HG03175 (cell line): Measurements from ENCODE around the gene COX6A1.
"Not testable (repeated sequence)": the region's sequence is repeated elsewhere in the genome, so short reads cannot be mapped to it uniquely, and the experiment has no call there.

Experiments used
- ATAC-seq: cut with Tn5 transposase; IDR thresholded peaks from one replicate; pipeline ENCODE4 v1.9.1; 2021; ENCODE audit warnings: mild to moderate bottlenecking, moderate library complexity; ENCODE audit not compliant: unreplicated experiment

Gene COX6A1

DNA sequence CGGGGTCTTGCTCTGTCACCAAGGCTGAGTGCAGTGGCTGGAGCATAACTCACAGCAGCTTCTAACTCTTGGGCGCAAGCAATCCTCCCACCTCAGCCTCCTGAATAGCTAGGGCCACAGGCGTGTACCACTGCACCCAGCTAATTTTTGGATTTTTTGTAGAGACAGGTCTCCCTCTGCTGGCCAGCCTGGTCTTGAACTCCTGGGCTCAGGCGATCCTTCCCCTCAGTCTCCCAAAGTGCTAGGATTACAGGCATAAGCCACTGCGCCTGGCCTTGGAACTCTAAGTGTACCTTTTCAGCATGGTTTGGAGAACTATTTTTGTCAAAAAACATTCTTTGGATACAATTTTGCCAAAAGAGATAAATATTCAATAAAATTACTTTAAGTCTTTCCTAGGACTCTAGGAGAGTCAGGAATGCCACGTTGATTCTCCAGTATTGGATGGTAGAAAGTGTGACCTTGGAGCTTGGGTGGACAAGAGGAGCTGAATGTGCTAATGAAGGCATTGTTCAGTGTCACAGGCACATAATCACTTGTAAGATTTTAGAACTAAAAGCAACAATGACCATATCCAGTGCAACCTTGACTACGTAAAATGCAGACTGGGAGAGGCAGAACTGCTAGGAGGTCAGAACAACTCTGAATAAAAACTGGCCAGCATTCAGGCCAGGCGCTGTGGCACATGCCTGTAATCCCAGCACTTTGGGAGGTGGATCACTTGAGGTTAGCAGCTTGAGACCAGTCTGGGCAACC is 28.8 kb downstream of the COX6A1 start:
- no peak for ATAC-seq

DNA sequence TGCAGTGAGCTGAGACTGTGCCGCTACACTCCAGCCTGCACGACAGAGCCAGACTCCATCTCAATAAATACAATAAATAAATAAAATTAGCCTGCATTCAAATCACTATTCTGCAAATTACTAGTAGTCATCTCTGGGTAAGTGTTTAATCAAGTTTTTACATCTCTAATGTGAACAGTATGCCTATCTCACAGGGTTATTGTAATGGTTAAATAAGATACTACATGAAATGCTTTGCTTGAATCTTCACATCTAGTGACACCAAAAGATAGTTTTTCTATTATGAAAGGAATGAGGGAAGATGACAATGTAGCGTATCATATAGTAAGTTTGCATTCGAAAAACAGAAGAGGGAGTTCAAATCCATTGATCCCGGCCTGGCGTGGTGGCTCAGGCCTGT is 29.5 kb downstream of the COX6A1 start:
- ATAC-seq: no peak

DNA sequence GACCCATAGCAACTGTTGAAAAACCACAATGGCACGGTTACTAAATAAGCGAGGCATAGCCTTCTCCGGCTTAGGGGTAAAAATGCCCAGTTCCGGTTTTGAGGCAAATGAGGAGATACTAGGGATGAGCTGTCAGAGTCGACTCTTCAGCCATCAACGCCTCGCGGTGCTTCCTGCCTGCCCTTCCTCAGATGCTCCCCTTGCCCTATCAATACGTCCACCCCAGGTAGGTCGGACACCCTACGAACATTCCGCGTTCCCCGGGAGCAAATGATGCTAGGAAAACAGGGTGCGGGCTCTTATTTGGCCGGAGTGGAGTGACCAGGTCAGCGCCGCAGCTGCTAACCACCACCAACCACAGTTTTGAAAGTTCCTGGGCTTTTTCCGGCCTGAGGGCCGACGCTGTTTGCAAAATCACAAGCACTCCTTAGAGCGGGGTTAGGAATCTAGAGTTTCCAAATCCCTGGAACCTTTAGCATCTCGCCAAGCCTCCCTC is 30.5 kb downstream of the COX6A1 start:
- no peak for ATAC-seq

DNA sequence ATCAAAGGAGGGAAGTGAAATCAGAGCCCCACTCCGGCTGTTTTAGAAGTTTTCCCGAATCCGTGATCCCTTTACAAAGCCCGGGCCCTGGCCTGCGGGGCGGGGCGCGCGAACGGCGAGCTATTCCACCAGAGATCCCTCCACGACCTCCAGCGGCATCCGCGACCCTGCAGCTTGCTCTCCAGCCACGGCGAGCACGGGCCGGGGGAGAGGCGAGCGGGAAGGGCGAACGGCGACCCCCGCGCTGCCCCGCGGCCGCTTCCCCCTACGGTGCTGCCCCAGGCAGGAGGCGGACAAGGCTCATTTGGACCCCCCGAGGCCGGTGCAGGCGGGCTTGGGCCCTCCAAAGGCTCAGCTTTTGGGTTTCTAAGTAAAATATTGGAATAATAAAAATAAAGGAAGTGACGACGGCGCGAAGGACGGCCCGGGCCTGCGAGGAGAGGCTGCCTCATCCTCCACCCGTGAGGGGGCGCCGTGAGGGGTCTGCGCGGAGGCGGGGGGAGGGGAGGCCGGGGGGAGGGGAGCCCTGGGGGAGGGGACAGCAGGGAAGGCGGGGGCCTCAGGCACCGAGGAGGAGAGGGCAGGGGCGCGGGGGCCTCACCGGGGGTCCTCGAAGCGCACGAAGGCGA is 31.0 kb downstream of the COX6A1 start:
- peak; percentile 16 for ATAC-seq

DNA sequence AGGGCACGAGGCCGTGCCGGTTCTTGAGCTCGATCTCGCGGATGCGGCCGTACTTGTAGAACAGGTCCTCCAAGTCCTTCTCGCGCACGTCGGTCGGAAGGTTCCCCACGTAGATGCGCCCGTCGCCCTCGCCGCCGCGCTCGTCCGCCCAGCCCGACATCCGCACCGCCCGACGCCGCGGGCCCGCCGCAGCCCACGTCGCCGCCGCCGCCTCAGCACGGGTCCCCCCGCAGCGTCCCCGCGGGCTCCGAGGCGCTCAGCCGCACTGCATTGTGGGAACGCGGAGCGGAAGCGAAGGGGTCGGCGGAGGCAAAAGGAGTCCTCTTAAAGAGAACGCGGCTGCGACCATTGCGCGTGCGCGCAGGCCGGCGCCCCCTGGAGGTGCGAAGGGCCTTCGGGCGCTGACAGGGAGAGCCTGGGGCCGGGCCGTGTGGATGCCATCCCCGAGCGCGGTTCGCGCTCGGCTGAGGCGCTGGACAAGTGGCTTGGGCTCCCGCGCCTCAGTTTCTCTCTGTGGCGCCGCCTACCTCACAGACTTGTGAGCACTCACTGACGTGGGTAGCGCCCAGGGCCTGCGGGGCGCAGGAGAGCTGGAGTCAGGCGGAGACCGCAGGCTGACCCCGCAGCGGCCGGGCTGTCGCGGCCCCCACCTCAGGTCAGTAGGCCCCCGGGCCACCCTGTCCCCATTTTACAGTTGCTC is 31.7 kb downstream of the COX6A1 start, which contains the start of gene SRSF9:
Gene SRSF9 (minus strand): TSS at position 299 of the 700 bp plus-strand sequence. CDS start 139 bp downstream, at position 160.
- peak; percentile 87 for ATAC-seq

DNA sequence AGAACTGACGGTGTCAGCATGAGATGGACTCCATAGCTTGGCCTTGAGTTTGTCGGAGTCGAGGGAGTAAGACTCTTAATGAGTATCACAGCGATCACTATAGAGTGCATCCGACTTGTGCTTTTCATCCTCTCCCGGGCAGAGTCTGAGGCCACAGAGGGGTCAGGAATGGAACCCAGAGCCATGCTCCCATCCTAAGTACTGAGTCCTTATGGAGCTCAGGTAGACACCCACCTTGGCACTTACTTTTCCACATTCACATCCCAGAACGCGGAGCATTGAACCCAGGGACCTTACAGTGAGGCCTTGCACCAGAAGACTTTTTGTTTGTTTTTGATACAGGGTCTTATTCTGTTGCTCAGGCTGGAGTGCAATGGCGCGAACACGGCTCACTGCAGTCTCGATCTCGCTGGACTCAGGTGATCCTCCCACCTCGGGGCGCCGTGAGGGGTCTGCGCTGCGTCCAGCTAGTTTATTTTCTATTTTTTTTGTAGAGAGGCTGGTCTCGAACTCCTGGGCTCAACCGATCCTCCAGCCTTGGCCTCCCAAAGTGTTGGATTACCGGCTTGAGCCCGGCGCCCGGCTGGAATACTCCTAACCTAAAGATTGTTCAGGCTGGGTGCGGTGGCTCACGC is 32.4 kb downstream of the COX6A1 start:
- peak; percentile 21 for ATAC-seq

DNA sequence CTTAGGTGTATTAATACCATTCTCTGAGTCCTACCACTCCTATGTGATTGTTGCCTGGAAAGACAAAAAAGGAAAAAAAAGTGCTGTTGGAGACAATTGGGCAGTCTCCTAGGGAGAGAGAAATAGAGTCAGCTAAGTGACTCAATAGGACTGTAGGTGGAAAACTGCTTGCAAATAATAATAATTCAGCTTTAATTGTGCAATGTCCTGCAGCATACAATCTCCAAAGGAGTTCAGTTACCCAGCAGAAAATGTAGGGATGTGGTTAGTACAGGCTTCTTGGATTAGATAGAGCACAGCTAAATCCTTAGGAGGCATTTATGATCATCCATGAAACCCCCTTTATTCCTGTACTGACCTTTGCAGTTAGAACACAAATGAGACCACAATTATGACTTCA is 34.6 kb downstream of the COX6A1 start:
- no peak for ATAC-seq

DNA sequence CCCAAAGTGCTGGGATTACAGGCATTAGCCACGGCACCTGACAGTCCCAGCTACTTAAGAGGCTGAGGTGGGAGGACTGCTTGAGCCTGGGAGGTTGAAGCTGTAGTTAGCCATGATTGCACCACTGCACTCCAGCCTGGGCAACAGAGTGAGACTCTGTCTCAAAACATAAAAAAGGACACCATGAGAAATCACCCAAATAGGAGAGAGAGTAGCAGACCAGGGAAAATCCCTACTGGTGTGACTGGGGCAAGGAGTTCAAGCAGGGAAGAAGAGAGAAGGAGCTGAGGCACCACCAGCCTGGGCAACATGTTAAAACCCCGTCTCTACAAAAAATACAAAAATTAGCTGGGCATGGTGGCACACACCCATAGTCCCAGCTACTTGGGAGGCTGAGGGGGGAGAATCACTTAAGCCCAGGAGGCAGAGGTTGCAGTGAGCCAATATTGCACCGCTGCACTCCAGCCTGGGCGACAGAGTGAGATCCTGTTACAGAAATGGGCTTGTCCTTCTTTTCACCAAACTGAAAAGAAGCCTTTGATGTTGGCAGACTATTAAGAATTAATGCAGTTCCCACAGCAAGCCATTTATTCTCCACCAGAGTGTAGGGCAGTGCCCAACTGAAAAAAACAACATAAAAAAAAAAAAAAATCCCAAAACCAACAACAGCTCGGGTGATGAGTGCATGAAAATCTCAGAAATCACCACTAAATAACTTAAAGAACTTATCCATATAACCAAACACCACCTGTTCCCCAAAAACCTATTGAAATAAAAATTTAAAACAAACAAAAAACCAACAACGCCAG is 36.1 kb downstream of the COX6A1 start:
- ATAC-seq: no peak

DNA sequence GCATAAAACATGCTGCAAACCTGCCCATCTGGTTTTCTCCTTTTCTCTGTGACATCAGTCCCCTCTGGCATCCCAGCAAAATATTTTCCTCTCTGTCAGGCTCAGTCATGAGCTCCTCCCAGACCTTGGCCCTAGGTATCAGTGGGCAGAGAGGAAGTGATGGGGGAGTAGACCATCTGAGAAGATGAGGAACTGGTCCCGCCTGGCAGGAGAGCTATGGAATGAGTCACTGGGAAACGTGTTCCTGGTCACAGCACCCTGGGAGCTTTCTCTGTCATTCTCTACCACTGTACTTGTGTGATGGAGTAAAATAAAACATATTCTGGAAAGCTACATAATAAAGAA is 36.7 kb downstream of the COX6A1 start:
- no peak for ATAC-seq

DNA sequence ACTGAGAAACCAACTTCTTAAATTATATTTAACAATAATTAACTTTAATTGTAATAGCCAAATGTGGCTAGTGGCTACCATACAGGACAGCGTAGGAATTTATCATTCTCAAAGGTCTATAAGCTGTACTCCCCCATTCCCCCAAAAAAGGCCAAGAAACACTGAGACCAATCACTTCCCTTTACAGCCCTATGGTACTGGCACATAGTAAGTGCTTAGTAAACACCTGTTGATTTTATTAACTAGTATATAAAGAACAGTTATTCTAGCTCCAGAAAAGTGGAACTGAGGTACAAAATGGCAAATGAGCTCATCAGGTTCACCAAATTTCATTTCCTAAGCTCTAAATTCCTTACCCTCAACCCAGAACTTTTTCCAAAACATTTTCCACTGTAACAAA is 37.7 kb downstream of the COX6A1 start:
- ATAC-seq: no peak

DNA sequence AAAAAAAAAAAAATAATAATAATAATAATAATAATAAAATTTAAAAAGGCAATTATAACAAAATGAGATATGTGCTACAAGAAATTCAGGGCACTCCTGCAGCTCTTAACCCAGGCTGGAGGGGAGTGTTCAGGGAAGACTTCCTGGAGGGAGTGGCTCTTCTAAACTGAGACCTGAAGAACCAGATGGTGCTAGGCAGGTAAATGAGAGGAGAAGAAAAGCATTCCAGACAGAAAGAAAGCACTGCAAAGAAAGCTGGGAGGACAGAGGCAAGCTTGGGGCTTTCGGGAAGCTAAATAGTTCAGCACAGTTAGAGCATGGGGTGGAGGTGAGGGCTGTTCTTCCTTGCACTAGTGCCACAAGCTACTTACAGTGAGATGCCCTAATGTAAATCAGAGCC is 41.5 kb downstream of the COX6A1 start:
- no peak for ATAC-seq

DNA sequence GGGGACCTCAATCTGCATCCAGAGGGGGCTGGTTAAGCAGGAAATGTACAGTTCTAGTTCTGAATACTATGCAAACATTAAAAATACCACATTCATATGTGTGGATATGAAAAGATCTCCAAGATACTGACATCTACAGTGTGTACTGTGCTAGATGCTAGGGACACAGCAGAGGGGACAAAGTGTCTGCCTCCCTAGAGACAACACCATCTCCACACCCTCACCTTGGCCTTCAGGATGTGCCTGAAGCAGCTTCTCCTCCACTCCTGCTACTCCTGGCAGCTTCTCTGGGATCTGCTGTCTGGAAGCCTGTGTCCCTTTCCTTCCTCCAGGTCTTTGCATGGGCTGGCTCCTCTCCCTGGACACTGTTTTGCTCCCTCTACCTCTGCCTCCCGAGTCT is 42.3 kb downstream of the COX6A1 start:
- ATAC-seq: no peak

DNA sequence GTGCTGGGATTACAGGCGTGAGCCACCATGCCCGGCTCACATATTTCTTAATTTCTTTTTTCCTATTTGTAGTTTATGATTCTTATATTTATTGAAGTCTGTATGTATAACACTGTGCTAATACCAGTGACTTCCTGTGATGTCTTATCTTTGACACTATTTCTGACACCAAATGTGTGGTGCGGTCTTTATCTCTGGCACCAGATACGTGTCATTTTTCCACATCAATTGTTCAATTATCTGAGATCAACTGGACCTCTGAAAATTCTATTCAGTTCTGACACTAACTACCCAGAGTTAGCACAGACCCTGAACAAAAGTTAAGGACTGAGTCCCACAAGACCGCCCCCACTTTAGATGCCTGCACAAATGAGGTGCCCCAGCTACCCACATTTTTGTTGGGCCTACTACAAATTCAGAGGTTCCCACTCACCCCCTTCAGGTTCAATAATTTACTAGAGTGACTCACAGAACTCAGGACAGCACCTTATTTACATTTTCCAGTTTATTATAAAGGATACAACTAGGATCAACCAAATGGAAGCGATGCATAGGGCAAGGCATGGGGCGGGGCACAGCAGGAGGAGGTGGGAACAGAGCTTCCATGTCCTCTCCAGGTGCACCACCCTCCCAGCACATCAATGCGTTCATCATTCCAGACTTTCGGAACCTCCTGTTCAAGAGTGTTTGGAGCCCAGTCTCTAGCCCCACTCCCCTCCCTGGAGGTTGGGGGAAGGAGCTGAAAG is 43.3 kb downstream of the COX6A1 start:
- no peak for ATAC-seq

DNA sequence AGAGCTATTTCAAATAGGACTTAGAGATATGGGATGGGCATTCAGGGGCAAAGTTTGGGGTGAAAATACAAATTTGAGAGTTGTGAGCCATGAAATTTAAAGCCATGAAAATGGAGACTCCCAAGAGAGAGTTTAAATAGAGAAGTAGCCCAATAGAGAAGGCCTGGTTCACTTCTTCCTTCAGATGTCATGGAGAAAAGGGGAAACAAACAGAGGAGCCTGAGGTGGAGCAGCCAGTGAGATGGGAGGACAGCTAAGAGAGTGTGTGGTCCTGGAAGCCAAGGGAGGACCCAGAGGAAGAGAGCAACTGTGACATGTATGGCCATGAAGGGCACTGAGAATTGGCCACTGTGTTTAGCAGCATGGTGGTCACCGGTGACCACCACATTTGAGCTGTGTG is 45.7 kb downstream of the COX6A1 start:
- ATAC-seq: no peak

DNA sequence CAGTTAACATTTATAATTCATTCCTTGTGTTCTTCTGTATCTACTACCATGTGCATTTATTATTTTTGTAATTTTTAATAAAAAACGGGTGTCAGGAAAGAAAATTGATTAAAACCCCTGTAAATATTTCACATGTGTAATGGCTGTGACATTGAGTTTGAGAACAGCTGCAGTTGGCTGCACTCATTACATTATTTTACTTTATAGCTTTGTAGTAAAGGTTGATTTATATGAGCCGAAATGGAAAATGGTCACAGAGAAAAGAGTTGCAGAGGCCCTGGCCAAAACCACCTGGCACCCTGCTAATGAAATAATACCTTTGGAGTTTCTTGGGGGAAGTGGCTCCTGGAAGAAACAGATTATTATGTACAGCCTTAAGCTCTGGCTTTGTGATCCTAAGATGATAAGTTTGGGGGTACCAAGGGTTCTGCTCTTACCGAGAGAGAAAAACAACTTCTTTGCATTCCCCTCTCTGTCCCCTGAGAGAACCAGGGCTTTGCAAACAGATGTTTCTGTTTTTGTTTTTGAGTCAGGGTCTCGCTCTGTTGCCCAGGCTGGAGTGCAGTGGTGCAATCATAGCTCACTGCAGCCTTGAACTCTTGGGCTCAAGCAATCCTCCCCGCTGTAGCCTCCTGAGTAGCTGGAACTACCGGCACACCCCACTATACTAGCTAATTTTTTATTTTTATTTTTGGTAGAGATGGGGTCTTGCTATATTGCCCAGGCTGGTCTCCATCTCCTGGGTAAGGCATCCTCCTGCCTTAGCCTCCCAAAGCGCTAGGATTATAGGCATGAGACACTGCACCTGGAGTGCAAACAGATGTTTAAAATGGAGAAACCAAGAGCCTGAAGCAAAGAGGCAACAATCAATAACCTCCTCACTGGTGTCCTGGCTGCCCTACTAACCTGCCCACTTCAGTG is 48.3 kb downstream of the COX6A1 start:
- no peak for ATAC-seq

DNA sequence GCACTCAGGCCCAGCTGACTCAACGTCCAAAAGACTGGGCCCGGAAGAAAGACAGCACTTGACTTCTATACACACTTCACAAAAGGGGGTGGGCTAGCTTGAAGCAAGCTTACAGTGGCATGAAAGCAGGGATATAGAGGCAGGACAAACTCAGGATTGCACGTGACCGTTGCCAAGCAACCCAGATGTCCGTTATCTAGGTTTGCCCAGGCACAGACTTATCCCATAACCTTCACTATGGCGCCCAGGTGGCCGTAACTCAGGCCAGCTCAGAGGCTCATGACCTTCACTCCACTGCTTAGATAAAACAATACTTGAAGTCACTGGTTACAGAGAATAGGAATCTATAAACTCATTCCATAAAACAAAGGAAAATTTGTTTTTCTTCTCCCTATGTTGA is 49.6 kb downstream of the COX6A1 start:
- not testable (repeated sequence) for ATAC-seq

DNA sequence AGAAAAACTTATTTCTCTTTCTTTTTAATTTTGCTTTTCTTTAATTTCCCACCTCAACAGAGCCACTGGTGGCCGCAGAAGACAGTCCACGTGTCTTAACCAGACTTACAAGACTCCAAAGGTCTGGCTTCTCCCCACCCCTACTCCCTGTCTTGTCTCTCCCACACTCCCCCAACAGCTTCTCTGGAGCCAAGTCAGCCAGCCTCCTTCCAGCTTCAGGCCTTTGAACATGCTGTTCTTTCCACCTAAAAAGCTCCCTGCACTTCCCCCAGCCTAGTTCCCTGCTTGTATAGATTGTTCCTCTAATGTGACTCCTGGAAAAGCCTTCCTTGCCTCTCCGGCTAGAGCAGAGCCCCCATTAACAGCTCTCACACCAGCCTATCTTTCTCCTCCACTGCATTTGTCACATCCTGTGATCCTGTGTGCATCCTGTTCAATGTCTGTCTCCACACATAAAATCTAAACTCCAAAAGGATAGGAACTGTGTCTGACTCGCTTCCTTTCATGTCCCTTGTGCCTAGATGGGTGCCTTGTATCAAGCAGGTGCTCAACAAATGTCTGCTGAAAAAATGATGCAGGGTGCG is 50.2 kb downstream of the COX6A1 start:
- no peak for ATAC-seq

DNA sequence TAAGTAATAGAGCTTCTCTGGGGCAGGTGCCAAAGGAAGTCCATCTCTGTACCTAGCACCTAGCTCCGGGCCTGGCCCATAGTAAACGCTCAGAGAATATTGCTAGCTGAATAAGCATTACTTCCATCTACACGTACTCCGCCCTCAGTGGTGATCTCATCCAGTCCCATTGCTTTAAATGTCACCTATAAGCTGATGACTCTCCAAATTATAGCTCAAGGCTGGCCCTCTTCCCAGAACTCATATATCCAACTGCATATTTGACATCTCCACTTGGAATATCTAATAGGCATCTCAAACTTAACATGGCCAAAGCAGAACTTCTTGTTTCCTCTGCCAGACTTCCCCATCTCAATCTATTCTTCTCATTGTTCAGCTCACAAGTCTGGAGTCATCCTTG is 51.1 kb downstream of the COX6A1 start:
- ATAC-seq: no peak
